HEK293 (cell line): ENCODE data around the gene ZCCHC24.
A peak's percentile ranks its signal among the peaks of the same experiment; 100 is the strongest.

Experiments
- CTCF ChIA-PET: fragments of 350-600 bp; formaldehyde crosslinking; extraction: SDS; loops from one replicate; lab custom pipeline; 2021; ENCODE audit warnings: antibody characterized with exemption; lab: Yijun Ruan, JAX
- POLR2A ChIA-PET: fragments of 300-600 bp; formaldehyde crosslinking; extraction: SDS; loops from one replicate; lab custom pipeline; 2020; ENCODE audit warnings: antibody characterized with exemption, inconsistent platforms; lab: Yijun Ruan, JAX
- H3K27ac ChIP-seq: fragments of 200-500 bp; sonication (Bioruptor generic); 2 replicates; pipeline ENCODE4 v1.5.1; 2014; ENCODE audit warnings: low read depth, low read length, control low read depth, inconsistent platforms; ENCODE audit errors: extremely low read depth
- H3K36me3 ChIP-seq, 2 experiments: fragments of 200-500 bp in 1 of 2; sonication (Bioruptor generic) in 1 of 2; 1 replicate in 1 of 2; 2 replicates in 1 of 2; pipeline ENCODE4 v1.5.1; 2014 to 2017; ENCODE audit warnings: inconsistent platforms in 2 of 2, low read length in 2 of 2; ENCODE audit not compliant: control insufficient read depth in 2 of 2, insufficient read depth in 1 of 2
- H3K4me1 ChIP-seq: fragments of 200-500 bp; sonication (Bioruptor generic); 2 replicates; pipeline ENCODE4 v1.5.1; 2014; ENCODE audit warnings: mild to moderate bottlenecking, low read length, inconsistent platforms; ENCODE audit not compliant: control insufficient read depth, insufficient read depth
- H3K4me3 ChIP-seq: 2 replicates; pipeline ENCODE4 v1.5.1; 2011; ENCODE audit warnings: low read depth, mild to moderate bottlenecking, control low read depth, low read length, moderate library complexity
- H3K9me3 ChIP-seq: fragments of 200-500 bp; sonication (Bioruptor generic); 2 replicates; pipeline ENCODE4 v1.5.1; 2014; ENCODE audit warnings: low read depth, low read length, inconsistent platforms; ENCODE audit not compliant: control insufficient read depth, insufficient read depth
- AEBP2 ChIP-seq: fragments of 450-650 bp; formaldehyde crosslinking; IDR thresholded peaks from 2 replicates; pipeline ENCODE4 v1.5.1; 2016; ENCODE audit warnings: missing biosample characterization, missing genetic modification characterization, borderline replicate concordance
- ATF2 ChIP-seq: fragments of 450-650 bp; formaldehyde crosslinking; IDR thresholded peaks from 2 replicates; pipeline ENCODE4 v1.5.1; 2016; ENCODE audit warnings: missing biosample characterization, missing genetic modification characterization, low read depth
- BCL6B ChIP-seq: fragments of 450-650 bp; formaldehyde crosslinking; IDR thresholded peaks from 2 replicates; pipeline ENCODE4 v1.5.1; 2017; ENCODE audit warnings: missing biosample characterization, missing genetic modification characterization
- FEZF1 ChIP-seq: fragments of 450-650 bp; formaldehyde crosslinking; IDR thresholded peaks from 2 replicates; pipeline ENCODE4 v1.5.1; 2016; ENCODE audit warnings: missing biosample characterization, missing genetic modification characterization
- KLF8 ChIP-seq: fragments of 450-650 bp; formaldehyde crosslinking; IDR thresholded peaks from 2 replicates; pipeline ENCODE4 v1.5.1; 2016; ENCODE audit warnings: missing biosample characterization, missing genetic modification characterization
- SP2 ChIP-seq: fragments of 450-650 bp; formaldehyde crosslinking; IDR thresholded peaks from 2 replicates; pipeline ENCODE4 v1.5.1; 2016; ENCODE audit warnings: missing biosample characterization, missing genetic modification characterization
- ZBTB49 ChIP-seq: fragments of 450-650 bp; formaldehyde crosslinking; IDR thresholded peaks from 2 replicates; pipeline ENCODE4 v1.5.1; 2016; ENCODE audit warnings: missing biosample characterization, missing genetic modification characterization, low read depth
- ZBTB8A ChIP-seq: fragments of 450-650 bp; formaldehyde crosslinking; IDR thresholded peaks from 2 replicates; pipeline ENCODE4 v1.5.1; 2016; ENCODE audit warnings: missing biosample characterization, missing genetic modification characterization
- ZFHX2 ChIP-seq: fragments of 450-650 bp; formaldehyde crosslinking; conservative IDR thresholded peaks from 2 replicates; pipeline ENCODE4 v1.5.1; 2016; ENCODE audit warnings: missing biosample characterization, missing genetic modification characterization
- ZIC2 ChIP-seq: fragments of 450-650 bp; formaldehyde crosslinking; IDR thresholded peaks from 2 replicates; pipeline ENCODE4 v1.5.1; 2016; ENCODE audit warnings: missing biosample characterization, missing genetic modification characterization
- ZNF114 ChIP-seq: fragments of 450-650 bp; formaldehyde crosslinking; IDR thresholded peaks from 2 replicates; pipeline ENCODE4 v1.5.0; 2017; ENCODE audit warnings: missing biosample characterization, missing genetic modification characterization
- ZNF146 ChIP-seq: fragments of 450-650 bp; formaldehyde crosslinking; IDR thresholded peaks from 2 replicates; pipeline ENCODE4 v1.5.1; 2016; ENCODE audit warnings: missing biosample characterization, missing genetic modification characterization
- ZNF23 ChIP-seq: fragments of 450-650 bp; formaldehyde crosslinking; IDR thresholded peaks from 2 replicates; pipeline ENCODE4 v1.5.1; 2016; ENCODE audit warnings: missing biosample characterization, missing genetic modification characterization, borderline replicate concordance
- ZNF24 ChIP-seq: fragments of 450-650 bp; formaldehyde crosslinking; IDR thresholded peaks from 2 replicates; pipeline ENCODE4 v1.5.1; 2016; ENCODE audit warnings: missing biosample characterization, missing genetic modification characterization
- ZNF335 ChIP-seq: fragments of 450-650 bp; formaldehyde crosslinking; conservative IDR thresholded peaks from 2 replicates; pipeline ENCODE4 v1.5.1; 2016; ENCODE audit warnings: missing biosample characterization, missing genetic modification characterization
- ZNF398 ChIP-seq: fragments of 450-650 bp; formaldehyde crosslinking; IDR thresholded peaks from 2 replicates; pipeline ENCODE4 v1.5.1; 2017; ENCODE audit warnings: missing biosample characterization, missing genetic modification characterization
- ZNF423 ChIP-seq: fragments of 450-650 bp; formaldehyde crosslinking; IDR thresholded peaks from 2 replicates; pipeline ENCODE4 v1.5.1; 2016; ENCODE audit warnings: missing biosample characterization, missing genetic modification characterization
- ZNF600 ChIP-seq: fragments of 450-650 bp; formaldehyde crosslinking; IDR thresholded peaks from 2 replicates; pipeline ENCODE4 v1.5.1; 2016; ENCODE audit warnings: missing biosample characterization, missing genetic modification characterization
- ZNF629 ChIP-seq: fragments of 450-650 bp; formaldehyde crosslinking; IDR thresholded peaks from 2 replicates; pipeline ENCODE4 v1.5.1; 2017; ENCODE audit warnings: missing biosample characterization, missing genetic modification characterization
- ZNF645 ChIP-seq: fragments of 450-650 bp; formaldehyde crosslinking; IDR thresholded peaks from 2 replicates; pipeline ENCODE4; 2016; ENCODE audit warnings: missing biosample characterization, missing genetic modification characterization
- ZNF660 ChIP-seq: fragments of 450-650 bp; IDR thresholded peaks from 2 replicates; pipeline ENCODE4 v1.5.1; 2018; ENCODE audit warnings: missing biosample characterization, mild to moderate bottlenecking, missing genetic modification characterization
- ZNF692 ChIP-seq: fragments of 450-650 bp; formaldehyde crosslinking; IDR thresholded peaks from 2 replicates; pipeline ENCODE4 v1.5.1; 2016; ENCODE audit warnings: missing biosample characterization, missing genetic modification characterization
- ZSCAN4 ChIP-seq: fragments of 450-650 bp; formaldehyde crosslinking; IDR thresholded peaks from 2 replicates; pipeline ENCODE4 v1.5.1; 2017; ENCODE audit warnings: missing biosample characterization, missing genetic modification characterization

ZCCHC24 gene

GRCh38 chr10:79446758-79447084, 1.3 kb upstream of the ZCCHC24 start (continued):
- no peak for TF ChIP-seq ZBTB49
- TF ChIP-seq ZNF335: peak; percentile 36
- peak; percentile 9; the same call in 1 of the 2 replicates for TF ChIP-seq ZNF629 (tag by site-specific recombination)
- TF ChIP-seq ZNF24 (tag by site-specific recombination): no peak
- 0 out of 2 replicates have a peak, but pooled peaks have one; percentile 43 for TF ChIP-seq ZNF423
- TF ChIP-seq, all 188 proteins: peak for 9

- no peaks in the 10 kb centered on the region for H3K9me3 ChIP-seq
- ChIA-PET POLR2A (interaction anchor here (0.5 to 1.6 kb wide), 10 partner anchors 8 to 757 kb away, joined by 3 to 10 read pairs (median 5); no protein-coding TSS in a partner anchor), CTCF (interaction anchor here (1.0 to 2.0 kb wide), 3 partner anchors 22 to 42 kb away, joined by 4 read pairs; no protein-coding TSS in a partner anchor)
- peaks cover 15% of the 10 kb centered on the region for H3K4me1 ChIP-seq
- no peaks in the 10 kb centered on the region for H3K36me3 ChIP-seq
- peak overlapping the region; percentile 71 for H3K27ac ChIP-seq
- peak overlapping the region; percentile 32 for H3K4me3 ChIP-seq
- peak; percentile 93 for TF ChIP-seq ZNF600 (tag by site-specific recombination)
- TF ChIP-seq SP2 (tag by site-specific recombination): peak; percentile 31
- no peak for TF ChIP-seq ZNF23 (tag by site-specific recombination)
- no peak for TF ChIP-seq BCL6B (tag by site-specific recombination)
- TF ChIP-seq AEBP2: no peak
- peak; percentile 20; the same call in 1 of the 2 replicates for TF ChIP-seq ATF2 (tag by site-specific recombination)
- TF ChIP-seq ZNF645 (tag by site-specific recombination): peak; percentile 94; the same call in 1 of the 2 replicates
- no peak; the same call in 1 of the 2 replicates for TF ChIP-seq ZNF146 (tag by site-specific recombination)
- TF ChIP-seq ZNF692: peak; percentile 67; the same call in 1 of the 2 replicates
- TF ChIP-seq ZNF398 (tag by site-specific recombination): peak; percentile 95
- peak; percentile 83 for TF ChIP-seq ZFHX2 (tag by site-specific recombination)
- TF ChIP-seq ZNF660 (tag by site-specific recombination): no peak
- TF ChIP-seq ZSCAN4 (tag by site-specific recombination): peak; percentile 97
- peak; percentile 59 for TF ChIP-seq ZBTB8A (tag by site-specific recombination)
- no peak for TF ChIP-seq ZNF114 (tag by site-specific recombination)
- peak; percentile 80 for TF ChIP-seq ZIC2 (tag by site-specific recombination)
- no peak for TF ChIP-seq FEZF1 (tag by site-specific recombination)
- peak; percentile 96 for TF ChIP-seq KLF8 (tag by site-specific recombination)
Measured at GRCh38 chr10:79445977-79446757, 743 bp upstream of the ZCCHC24 start.
